RWPE2 (cell line): ENCODE measurements around the gene TLE3.

Experiments
- ATAC-seq: fragments of 200-7000 bp; cut with Tn5 transposase; 3 replicates; pipeline ENCODE4 v1.9.1; 2021; ENCODE audit warnings: low read depth
- DNase-seq: peaks from one replicate; pipeline ENCODE4 v3.0.0-alpha.2; 2020; ENCODE audit warnings: low spot score
- H3K27ac ChIP-seq: fragments of 450-650 bp; 2 replicates; pipeline ENCODE4 v1.5.1; 2017; ENCODE audit warnings: mild to moderate bottlenecking; ENCODE audit not compliant: poor library complexity, severe bottlenecking
- H3K27me3 ChIP-seq: fragments of 250-450 bp; sonication (Bioruptor Pico); 2 replicates; pipeline ENCODE4 v1.5.1; 2021; ENCODE audit warnings: mild to moderate bottlenecking, moderate library complexity; ENCODE audit not compliant: insufficient read depth, poor library complexity, severe bottlenecking
- H3K36me3 ChIP-seq: fragments of 250-450 bp; sonication (Bioruptor Pico); 2 replicates; pipeline ENCODE4 v1.5.1; 2020; ENCODE audit warnings: low read depth, mild to moderate bottlenecking, moderate library complexity
- H3K4me1 ChIP-seq: fragments of 250-450 bp; sonication (Bioruptor Pico); 2 replicates; pipeline ENCODE4 v1.5.1; 2021; ENCODE audit warnings: mild to moderate bottlenecking, moderate library complexity; ENCODE audit not compliant: insufficient read depth, poor library complexity, severe bottlenecking
- H3K4me3 ChIP-seq: fragments of 250-450 bp; sonication (Bioruptor Pico); 2 replicates; pipeline ENCODE4 v1.5.1; 2021; ENCODE audit warnings: mild to moderate bottlenecking, moderate library complexity; ENCODE audit not compliant: severe bottlenecking
- H3K9me3 ChIP-seq: fragments of 250-450 bp; sonication (Bioruptor Pico); 2 replicates; pipeline ENCODE4 v1.5.1; 2021; ENCODE audit warnings: mild to moderate bottlenecking, moderate library complexity; ENCODE audit not compliant: severe bottlenecking
- CTCF ChIP-seq: fragments of 450-650 bp; IDR thresholded peaks from one replicate; pipeline ENCODE4 v1.5.1; 2017; ENCODE audit warnings: mild to moderate bottlenecking, moderate library complexity; ENCODE audit not compliant: poor library complexity, severe bottlenecking

Gene TLE3

DNA sequence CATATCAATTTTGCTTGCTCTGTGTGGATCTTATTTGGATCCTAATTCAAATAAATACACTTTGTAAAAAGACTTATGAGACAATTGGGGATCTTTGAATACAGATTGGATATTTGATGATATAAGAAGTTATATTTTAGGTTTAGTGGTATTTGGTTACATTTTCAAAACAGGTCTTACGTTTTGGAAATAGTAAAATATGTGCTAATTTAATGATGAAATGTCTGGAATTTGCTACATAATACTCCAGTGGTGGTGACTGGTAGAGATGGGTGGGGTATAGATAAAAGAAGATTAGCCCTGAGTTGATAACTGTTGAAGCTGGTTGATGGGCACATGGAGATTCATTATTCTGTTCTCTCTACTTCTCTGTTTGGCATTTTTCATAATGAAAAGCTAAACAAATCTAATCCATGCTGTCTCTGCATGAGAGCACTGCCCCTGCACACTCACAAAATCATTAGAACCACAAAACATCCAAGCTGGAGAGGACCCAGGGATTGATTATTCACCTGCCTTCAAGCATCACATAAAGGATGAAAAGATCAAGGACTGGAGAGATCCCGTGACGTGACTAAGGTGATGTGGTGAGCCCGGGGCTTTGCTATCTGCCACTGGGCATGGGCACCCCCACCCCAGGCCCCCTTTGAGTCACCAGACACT, 58.9 kb downstream of the TLE3 start:
- Histone ChIP-seq H3K4me1 (no peaks in the 10 kb centered on the region), H3K9me3 (no peaks in the 10 kb centered on the region), H3K4me3 (no peak overlapping the region), H3K36me3 (no peaks in the 10 kb centered on the region), H3K27me3 (peaks cover 13% of the 10 kb centered on the region), H3K27ac (no peak overlapping the region)
- DNase-seq = peak; percentile 34
- ATAC-seq = no peak
- TF ChIP-seq CTCF = no peak

DNA sequence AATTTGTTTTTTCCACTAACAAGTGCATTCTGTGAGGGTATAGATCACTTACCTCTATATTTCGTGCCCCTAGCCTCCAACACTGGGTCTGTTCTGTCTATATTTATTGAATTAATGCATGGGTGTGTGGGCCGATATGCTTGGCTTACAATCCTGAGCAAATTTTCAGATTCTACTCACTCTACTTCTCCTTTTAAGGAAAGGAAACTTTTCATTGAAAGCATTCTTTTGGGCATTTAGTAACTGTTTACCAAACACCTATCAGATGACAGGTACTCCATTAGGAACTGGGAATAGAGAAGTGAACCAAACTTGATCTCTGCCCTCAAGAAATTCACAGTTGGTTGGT, 60.5 kb downstream of the TLE3 start:
- no peak overlapping the region for H3K4me3 ChIP-seq
- no peak for ATAC-seq

GRCh38 chr15:70036585-70037291, 61.0 kb downstream of the TLE3 start:
- ATAC-seq (peak; percentile 67), DNase-seq (peak; percentile 61)
- no peaks in the 10 kb centered on the region for H3K9me3 ChIP-seq
- TF ChIP-seq CTCF = no peak
- H3K27ac ChIP-seq = no peak overlapping the region
- H3K27me3 ChIP-seq = peaks cover 17% of the 10 kb centered on the region
- H3K4me3 ChIP-seq = no peak overlapping the region
- H3K4me1 ChIP-seq = no peaks in the 10 kb centered on the region
- H3K36me3 ChIP-seq = no peaks in the 10 kb centered on the region

More for the DNA sequence above, 60.5 kb downstream of the TLE3 start:
- peaks cover 17% of the 10 kb centered on the region for H3K27me3 ChIP-seq
- no peaks in the 10 kb centered on the region for H3K4me1 ChIP-seq
- H3K27ac ChIP-seq = no peak overlapping the region
- no peaks in the 10 kb centered on the region for H3K9me3 ChIP-seq
- no peaks in the 10 kb centered on the region for H3K36me3 ChIP-seq
- no peak for TF ChIP-seq CTCF
- DNase-seq = peak; percentile 2

DNA sequence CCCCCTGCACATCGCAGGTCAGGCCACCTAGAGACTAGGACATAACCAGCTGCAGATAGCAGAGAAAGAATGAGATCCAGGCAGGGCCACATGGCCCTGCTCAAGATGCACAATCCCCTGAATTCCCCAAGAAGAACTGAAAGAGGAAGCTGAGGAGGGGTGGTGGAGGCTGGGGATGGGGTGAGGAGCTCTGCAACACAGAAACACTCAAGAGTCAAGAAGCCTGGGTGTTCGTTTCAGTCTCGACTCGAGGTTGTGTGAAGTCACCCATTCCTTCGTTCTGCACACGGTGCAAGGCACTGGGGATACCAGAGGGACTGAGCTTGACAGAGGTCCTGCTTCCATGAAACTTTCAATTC, 62.0 kb downstream of the TLE3 start:
- H3K9me3 ChIP-seq = no peaks in the 10 kb centered on the region
- TF ChIP-seq CTCF = no peak
- ATAC-seq = no peak
- no peak overlapping the region for H3K4me3 ChIP-seq
- no peaks in the 10 kb centered on the region for H3K36me3 ChIP-seq
- no peaks in the 10 kb centered on the region for H3K4me1 ChIP-seq
- DNase-seq = no peak
- H3K27ac ChIP-seq = no peak overlapping the region
- H3K27me3 ChIP-seq = peaks cover 17% of the 10 kb centered on the region
